Ishikawa (cell line): ENCODE measurements around the gene ERC1.

Experiments
- CEBPB ChIP-seq: IDR thresholded peaks from 2 replicates; pipeline ENCODE4 v1.6.1; 2012
- EP300 ChIP-seq: IDR thresholded peaks from 2 replicates; pipeline ENCODE4 v1.6.1; 2012; ENCODE audit warnings: borderline replicate concordance
- FOXM1 ChIP-seq: IDR thresholded peaks from 2 replicates; pipeline ENCODE4 v1.6.1; 2012; ENCODE audit warnings: low read depth, borderline replicate concordance
- MAX ChIP-seq: IDR thresholded peaks from 2 replicates; pipeline ENCODE4 v1.6.1; 2012
- NFIC ChIP-seq: IDR thresholded peaks from 2 replicates; pipeline ENCODE4 v1.6.1; 2012
- RAD21 ChIP-seq: IDR thresholded peaks from 2 replicates; pipeline ENCODE4 v1.6.1; 2012; ENCODE audit warnings: low read depth
- REST ChIP-seq: IDR thresholded peaks from 2 replicates; pipeline ENCODE4 v1.6.1; 2012; ENCODE audit warnings: low read depth, mild to moderate bottlenecking
- TAF1 ChIP-seq: IDR thresholded peaks from 2 replicates; pipeline ENCODE4 v1.6.1; 2012; ENCODE audit warnings: low read depth, mild to moderate bottlenecking
- TCF12 ChIP-seq: IDR thresholded peaks from 2 replicates; pipeline ENCODE4 v1.6.1; 2012; ENCODE audit warnings: low read depth
- TEAD4 ChIP-seq: IDR thresholded peaks from 2 replicates; pipeline ENCODE4 v1.6.1; 2012
- YY1 ChIP-seq: IDR thresholded peaks from 2 replicates; pipeline ENCODE4 v1.6.1; 2012; ENCODE audit warnings: low read depth
- ZBTB7A ChIP-seq: IDR thresholded peaks from 2 replicates; pipeline ENCODE4 v1.6.1; 2012; ENCODE audit warnings: low read depth

GRCh38 chr12:1488908-1489381 lies 497.9 kb downstream of the ERC1 start:
- TF ChIP-seq YY1, result no peak
- TF ChIP-seq TAF1, result no peak
- TF ChIP-seq REST, result no peak
- no peak for TF ChIP-seq NFIC
- TF ChIP-seq MAX, result no peak
- no peak for TF ChIP-seq EP300
- TF ChIP-seq TEAD4, result no peak
- no peak for TF ChIP-seq CEBPB
- TF ChIP-seq ZBTB7A, result no peak
- TF ChIP-seq TCF12, result no peak
- TF ChIP-seq FOXM1, result no peak
- TF ChIP-seq RAD21, result no peak
